CD4-positive, alpha-beta T cell (primary cell): ENCODE data around the gene ACBD6. TPM values are rescaled to one million over a fixed set of nuclear protein-coding genes. Genes with fewer than 3 reads are reported as not detected.

Experiments used
- ATAC-seq: fragments of 200-7000 bp; cut with Tn5 transposase; one replicate; pipeline ENCODE4 v1.10.0; 2022; ENCODE audit warnings: mild to moderate bottlenecking; ENCODE audit not compliant: poor library complexity
- CTCF ChIA-PET: fragments of 350-600 bp; sonication (Branson Sonifier 250); formaldehyde crosslinking; loops from one replicate; lab custom pipeline; 2021; ENCODE audit warnings: antibody characterized with exemption, inconsistent platforms; lab: Charles Lee
- POLR2A ChIA-PET: fragments of 350-600 bp; sonication (Branson Sonifier 250); formaldehyde crosslinking; loops from one replicate; lab custom pipeline; 2021; ENCODE audit warnings: antibody characterized with exemption, inconsistent platforms; lab: Charles Lee
- DNase-seq, 14 experiments: peaks; one replicate each; pipeline ENCODE4 v3.0.0-alpha.2; 2013 to 2020; ENCODE audit warnings: mixed read lengths in 2 of 14
- H3K27ac ChIP-seq, 2 donors: one replicate each; pipeline versions ENCODE4 v1.5.1 to v1.7.0; 2013; ENCODE audit warnings: low read length in 2 of 2, low read depth in 1 of 2, mild to moderate bottlenecking in 1 of 2
- H3K27me3 ChIP-seq, 2 experiments: 1 replicate in 1 of 2; 2 replicates in 1 of 2; pipeline versions ENCODE4 v1.6.1 to v1.7.0; 2013; ENCODE audit warnings: low read length in 2 of 2, control low read depth in 1 of 2, mild to moderate bottlenecking in 1 of 2, moderate library complexity in 1 of 2; ENCODE audit not compliant: insufficient read depth in 2 of 2, control insufficient read depth in 1 of 2
- H3K36me3 ChIP-seq: one replicate; pipeline ENCODE4 v1.6.1; 2013; ENCODE audit warnings: low read length, control low read depth; ENCODE audit not compliant: insufficient read depth
- H3K4me1 ChIP-seq: one replicate; pipeline ENCODE4 v1.6.1; 2013; ENCODE audit warnings: low read length, control low read depth; ENCODE audit not compliant: insufficient read depth
- H3K4me3 ChIP-seq: one replicate; pipeline ENCODE4 v1.5.1; 2013; ENCODE audit warnings: mild to moderate bottlenecking, low read length, moderate library complexity
- H3K9me3 ChIP-seq, 2 experiments: 1 replicate in 1 of 2; 2 replicates in 1 of 2; pipeline versions ENCODE4 v1.6.1 to v1.7.0; 2013; ENCODE audit warnings: low read length in 2 of 2, mild to moderate bottlenecking in 2 of 2, control low read depth in 1 of 2, moderate library complexity in 1 of 2; ENCODE audit not compliant: control insufficient read depth in 1 of 2, insufficient read depth in 1 of 2
- H3K27ac Mint-ChIP-seq: one replicate; pipeline ENCODE4 v1.8.0; 2020; ENCODE audit warnings: mixed read lengths
- H3K27me3 Mint-ChIP-seq: one replicate; pipeline ENCODE4 v1.8.0; 2021; ENCODE audit warnings: mixed read lengths
- H3K36me3 Mint-ChIP-seq: one replicate; pipeline ENCODE4 v1.8.0; 2021; ENCODE audit warnings: low read depth, mixed read lengths
- H3K4me1 Mint-ChIP-seq: one replicate; pipeline ENCODE4 v1.8.0; 2021; ENCODE audit warnings: low read depth, mixed read lengths
- H3K4me3 Mint-ChIP-seq: one replicate; pipeline ENCODE4 v1.8.0; 2020; ENCODE audit warnings: mild to moderate bottlenecking, mixed read lengths
- H3K9me3 Mint-ChIP-seq: one replicate; pipeline ENCODE4 v1.8.0; 2020; ENCODE audit warnings: mixed read lengths
- intact Hi-C, 2 experiments: fragments of 100-400 bp; cut with DNase I in 1 of 2; cut with micrococcal nuclease in 1 of 2; formaldehyde crosslinking; loops; one replicate each; pipeline versions ENCODE4 v1.15.1 to v1.9.0; 2023 to 2025; cut with DNase I, micrococcal nuclease
- total RNA-seq, 174 experiments: library from RNA in 2 of 174; stranded (reverse) in 2 of 174; gene quantifications; one replicate each; pipeline ENCODE4 v1.2.3 and lab custom pipeline; 2021 to 2026
- TF ChIP-seq, protein P1 (sequence below): fragments of 200-600 bp; IDR thresholded peaks from one replicate; pipeline ENCODE4 v1.8.0; 2022; ENCODE audit warnings: antibody characterized with exemption, mild to moderate bottlenecking

Gene ACBD6
- total RNA-seq, 2 experiments from 2014 or later, result 28.2 to 28.8 TPM

DNA sequence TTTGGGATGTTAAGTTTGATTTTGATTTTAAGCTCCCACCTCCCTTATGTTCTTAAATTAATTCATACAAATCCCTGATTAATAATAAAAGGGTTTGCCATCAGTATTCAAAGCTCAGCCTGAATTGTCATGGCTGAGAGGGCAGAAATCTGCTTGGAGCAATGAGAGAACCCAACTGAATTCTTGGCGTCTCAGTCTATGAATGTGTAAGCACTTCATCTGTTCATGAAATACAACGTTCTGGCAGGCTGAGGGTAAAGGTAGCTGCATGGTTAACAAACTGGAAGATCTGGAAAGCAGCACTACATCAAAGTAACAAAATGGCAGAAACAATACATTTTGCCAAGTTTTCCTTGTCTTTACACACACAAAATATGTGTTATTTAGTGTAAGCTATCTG lies 95.3 kb downstream of the ACBD6 start:
- H3K4me1 Mint-ChIP-seq, result peaks cover 11% of the 10 kb centered on the region
- H3K36me3 Mint-ChIP-seq, result peaks cover 69% of the 10 kb centered on the region
- no peak for ATAC-seq
- no peak overlapping the region for H3K4me3 Mint-ChIP-seq
- Histone ChIP-seq H3K36me3 (peaks cover 4% of the 10 kb centered on the region), H3K9me3 (no peaks in the 10 kb centered on the region), H3K27ac (no peak overlapping the region), H3K4me3 (no peak overlapping the region), H3K4me1 (no peaks in the 10 kb centered on the region), H3K27me3 (no peaks in the 10 kb centered on the region)
- no peak for DNase-seq
- intact Hi-C loops, result no loop called here
- TF ChIP-seq, protein P1, sequence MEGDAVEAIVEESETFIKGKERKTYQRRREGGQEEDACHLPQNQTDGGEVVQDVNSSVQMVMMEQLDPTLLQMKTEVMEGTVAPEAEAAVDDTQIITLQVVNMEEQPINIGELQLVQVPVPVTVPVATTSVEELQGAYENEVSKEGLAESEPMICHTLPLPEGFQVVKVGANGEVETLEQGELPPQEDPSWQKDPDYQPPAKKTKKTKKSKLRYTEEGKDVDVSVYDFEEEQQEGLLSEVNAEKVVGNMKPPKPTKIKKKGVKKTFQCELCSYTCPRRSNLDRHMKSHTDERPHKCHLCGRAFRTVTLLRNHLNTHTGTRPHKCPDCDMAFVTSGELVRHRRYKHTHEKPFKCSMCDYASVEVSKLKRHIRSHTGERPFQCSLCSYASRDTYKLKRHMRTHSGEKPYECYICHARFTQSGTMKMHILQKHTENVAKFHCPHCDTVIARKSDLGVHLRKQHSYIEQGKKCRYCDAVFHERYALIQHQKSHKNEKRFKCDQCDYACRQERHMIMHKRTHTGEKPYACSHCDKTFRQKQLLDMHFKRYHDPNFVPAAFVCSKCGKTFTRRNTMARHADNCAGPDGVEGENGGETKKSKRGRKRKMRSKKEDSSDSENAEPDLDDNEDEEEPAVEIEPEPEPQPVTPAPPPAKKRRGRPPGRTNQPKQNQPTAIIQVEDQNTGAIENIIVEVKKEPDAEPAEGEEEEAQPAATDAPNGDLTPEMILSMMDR, result no peak
- no peaks in the 10 kb centered on the region for H3K9me3 Mint-ChIP-seq
- no peaks in the 10 kb centered on the region for H3K27me3 Mint-ChIP-seq
- POLR2A ChIA-PET, result no interaction called here
- CTCF ChIA-PET, result no interaction called here
- H3K27ac Mint-ChIP-seq, result no peak overlapping the region

DNA sequence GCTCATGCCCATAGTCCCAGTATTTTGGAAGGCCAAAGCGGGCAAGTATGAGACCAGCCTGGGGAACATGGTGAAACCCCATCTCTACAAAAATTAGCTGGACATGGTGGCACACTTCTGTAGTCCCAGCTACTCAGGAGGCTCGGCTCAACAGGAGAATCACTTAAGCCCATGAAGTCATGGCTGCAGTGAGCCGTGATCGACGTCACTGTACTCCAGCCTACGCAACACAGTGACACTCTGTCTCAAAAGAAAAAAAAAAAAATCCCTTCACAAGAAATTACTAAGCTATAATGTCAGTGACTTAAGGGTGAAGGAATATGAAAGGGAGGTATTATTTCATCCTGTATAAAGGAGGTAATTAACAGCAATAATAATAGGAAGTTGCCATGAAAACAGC lies 99.8 kb downstream of the ACBD6 start:
- H3K36me3 Mint-ChIP-seq, result peaks cover 61% of the 10 kb centered on the region
- no peak overlapping the region for H3K27ac Mint-ChIP-seq

DNA sequence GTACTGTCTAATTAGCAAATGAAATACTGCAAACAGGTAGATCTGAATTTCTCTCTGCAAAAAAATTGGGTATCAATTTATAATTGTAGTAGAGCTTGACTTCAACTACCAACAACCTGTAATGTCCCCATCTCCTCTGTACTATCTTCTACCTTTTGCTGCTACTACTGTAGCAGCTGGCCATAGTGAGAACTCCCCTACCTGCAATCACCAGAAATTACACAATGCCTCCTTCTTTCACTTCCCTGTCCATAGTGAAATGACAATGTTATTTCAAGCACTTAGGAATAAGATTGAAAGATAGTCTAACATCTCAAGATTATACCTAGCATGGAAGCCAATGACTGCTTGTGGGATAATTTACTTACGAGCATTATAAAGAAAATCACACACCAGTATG lies 100.4 kb downstream of the ACBD6 start:
- DNase-seq (peak in 1 of 14 experiments; percentile 10), ATAC-seq (no peak)
- H3K4me1 ChIP-seq, result no peaks in the 10 kb centered on the region
- peaks cover 2% of the 10 kb centered on the region for H3K9me3 Mint-ChIP-seq
- H3K9me3 ChIP-seq, result no peaks in the 10 kb centered on the region
- ChIA-PET CTCF (no interaction called here), POLR2A (no interaction called here)
- H3K4me1 Mint-ChIP-seq, result peaks cover 14% of the 10 kb centered on the region
- no peaks in the 10 kb centered on the region for H3K27me3 ChIP-seq
- peaks cover 61% of the 10 kb centered on the region for H3K36me3 Mint-ChIP-seq
- H3K36me3 ChIP-seq, result no peaks in the 10 kb centered on the region
- no peak overlapping the region for H3K4me3 ChIP-seq
- H3K27ac ChIP-seq, result no peak overlapping the region
- intact Hi-C loops, result no loop called here
- TF ChIP-seq, protein P1, result no peak
- H3K27ac Mint-ChIP-seq, result no peak overlapping the region
- no peak overlapping the region for H3K4me3 Mint-ChIP-seq
- H3K27me3 Mint-ChIP-seq, result no peaks in the 10 kb centered on the region

More for the DNA sequence above, 99.8 kb downstream of the ACBD6 start:
- Mint-ChIP-seq H3K4me3 (no peak overlapping the region), H3K4me1 (peaks cover 14% of the 10 kb centered on the region), H3K9me3 (no peaks in the 10 kb centered on the region), H3K27me3 (no peaks in the 10 kb centered on the region)
- DNase-seq, result peak in 2 of 14 experiments; percentile 5 to 8
- intact Hi-C loops, result no loop called here
- ATAC-seq, result no peak
- ChIA-PET POLR2A (no interaction called here), CTCF (no interaction called here)
- H3K9me3 ChIP-seq, result no peaks in the 10 kb centered on the region
- H3K27me3 ChIP-seq, result no peaks in the 10 kb centered on the region
- H3K36me3 ChIP-seq, result no peaks in the 10 kb centered on the region
- H3K27ac ChIP-seq, result no peak overlapping the region
- no peaks in the 10 kb centered on the region for H3K4me1 ChIP-seq
- H3K4me3 ChIP-seq, result no peak overlapping the region
- TF ChIP-seq, protein P1, result no peak
